ENCODE measurements around the gene PGM1. TPM values are rescaled to one million over a fixed set of nuclear protein-coding genes. Genes with fewer than 3 reads are reported as not detected.

PGM1 gene
- total and polyA plus RNA-seq, 2 of the 13 experiments (the other 11 are each of a cell fraction or from before 2014, with no cell fraction given): 51.6 to 105 TPM

DNA sequence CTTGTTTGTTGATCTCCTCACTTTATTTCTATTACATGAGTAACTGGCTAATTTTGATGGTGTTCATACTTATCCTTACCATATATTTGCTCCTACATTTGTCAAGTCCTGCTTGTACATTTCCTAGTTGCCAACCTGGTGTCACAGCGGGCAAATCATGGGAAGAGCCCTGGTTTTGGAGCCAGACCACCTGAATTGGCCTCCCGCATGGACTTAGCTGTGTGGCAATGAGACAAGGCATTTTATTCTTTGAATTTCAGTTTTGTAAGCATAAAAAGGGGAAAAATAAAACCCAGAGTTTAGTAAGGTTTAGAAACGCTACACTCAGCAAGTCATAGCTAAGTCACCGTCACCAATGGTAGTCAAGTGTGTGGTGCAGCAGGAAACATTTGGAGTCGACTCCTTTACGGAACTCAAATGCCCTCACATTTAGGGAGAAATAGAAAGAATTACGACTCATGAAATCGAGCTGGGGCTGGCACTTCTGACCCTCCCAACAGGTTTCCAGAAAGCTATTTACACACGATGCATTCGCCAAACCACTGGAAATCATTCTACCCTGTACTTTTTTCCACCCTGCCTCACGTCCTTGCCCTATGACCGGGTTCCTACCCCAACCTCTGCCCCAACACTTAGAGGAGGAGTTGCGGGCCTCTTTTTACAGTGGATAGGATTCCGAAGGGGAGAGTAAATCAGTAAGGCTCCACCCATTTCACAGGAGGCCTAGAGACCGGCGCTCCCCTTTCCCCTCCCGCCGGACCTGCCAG is 492 bp upstream of the PGM1 start (continued):
- TF ChIP-seq ZNF691 (CRISPR knock-in tag; IDR thresholded peaks at IDR 0.05; ENCODE audit: borderline replicate concordance, low read depth) (no peak), ZNF629 (CRISPR knock-in tag; conservative IDR thresholded peaks at IDR 0.05) (peak; percentile 43; the same call in 1 of the 2 replicates), RARA (CRISPR knock-in tag; IDR thresholded peaks at IDR 0.05) (0 out of 2 replicates have a peak, but pooled peaks have one; percentile 5), ZNF710 (CRISPR knock-in tag; IDR thresholded peaks at IDR 0.05; ENCODE audit: borderline replicate concordance) (no peak), LCORL (IDR thresholded peaks at IDR 0.05) (no peak), LCORL (CRISPR knock-in tag; IDR thresholded peaks at IDR 0.05) (peak; percentile 69), AHR (CRISPR knock-in tag; IDR thresholded peaks at IDR 0.05) (no peak), POGZ (CRISPR knock-in tag; IDR thresholded peaks at IDR 0.05) (peak; percentile 63), ZSCAN30 (CRISPR knock-in tag; IDR thresholded peaks at IDR 0.05) (0 out of 2 replicates have a peak, but pooled peaks have one; percentile 61), DRAP1 (CRISPR knock-in tag; IDR thresholded peaks at IDR 0.05) (no peak), ZNF558 (CRISPR knock-in tag; IDR thresholded peaks at IDR 0.05; ENCODE audit: borderline replicate concordance) (no peak), SP5 (CRISPR knock-in tag; IDR thresholded peaks at IDR 0.05; ENCODE audit: borderline replicate concordance, low read depth) (peak; percentile 59; the same call in 1 of the 2 replicates), AKAP8 (CRISPR knock-in tag; IDR thresholded peaks at IDR 0.05) (0 out of 2 replicates have a peak, but pooled peaks have one; percentile 10), ATF2 (CRISPR knock-in tag; IDR thresholded peaks at IDR 0.05) (no peak), U2AF2 (IDR thresholded peaks at IDR 0.05; ENCODE audit: low read depth, low read length) (no peak), HNF4A (CRISPR knock-in tag; IDR thresholded peaks at IDR 0.05) (peak; percentile 61), KLF15 (CRISPR knock-in tag; IDR thresholded peaks at IDR 0.05; ENCODE audit: borderline replicate concordance) (no peak), SMAD9 (CRISPR knock-in tag; IDR thresholded peaks at IDR 0.05) (no peak)
- TF ChIP-seq, protein P1, sequence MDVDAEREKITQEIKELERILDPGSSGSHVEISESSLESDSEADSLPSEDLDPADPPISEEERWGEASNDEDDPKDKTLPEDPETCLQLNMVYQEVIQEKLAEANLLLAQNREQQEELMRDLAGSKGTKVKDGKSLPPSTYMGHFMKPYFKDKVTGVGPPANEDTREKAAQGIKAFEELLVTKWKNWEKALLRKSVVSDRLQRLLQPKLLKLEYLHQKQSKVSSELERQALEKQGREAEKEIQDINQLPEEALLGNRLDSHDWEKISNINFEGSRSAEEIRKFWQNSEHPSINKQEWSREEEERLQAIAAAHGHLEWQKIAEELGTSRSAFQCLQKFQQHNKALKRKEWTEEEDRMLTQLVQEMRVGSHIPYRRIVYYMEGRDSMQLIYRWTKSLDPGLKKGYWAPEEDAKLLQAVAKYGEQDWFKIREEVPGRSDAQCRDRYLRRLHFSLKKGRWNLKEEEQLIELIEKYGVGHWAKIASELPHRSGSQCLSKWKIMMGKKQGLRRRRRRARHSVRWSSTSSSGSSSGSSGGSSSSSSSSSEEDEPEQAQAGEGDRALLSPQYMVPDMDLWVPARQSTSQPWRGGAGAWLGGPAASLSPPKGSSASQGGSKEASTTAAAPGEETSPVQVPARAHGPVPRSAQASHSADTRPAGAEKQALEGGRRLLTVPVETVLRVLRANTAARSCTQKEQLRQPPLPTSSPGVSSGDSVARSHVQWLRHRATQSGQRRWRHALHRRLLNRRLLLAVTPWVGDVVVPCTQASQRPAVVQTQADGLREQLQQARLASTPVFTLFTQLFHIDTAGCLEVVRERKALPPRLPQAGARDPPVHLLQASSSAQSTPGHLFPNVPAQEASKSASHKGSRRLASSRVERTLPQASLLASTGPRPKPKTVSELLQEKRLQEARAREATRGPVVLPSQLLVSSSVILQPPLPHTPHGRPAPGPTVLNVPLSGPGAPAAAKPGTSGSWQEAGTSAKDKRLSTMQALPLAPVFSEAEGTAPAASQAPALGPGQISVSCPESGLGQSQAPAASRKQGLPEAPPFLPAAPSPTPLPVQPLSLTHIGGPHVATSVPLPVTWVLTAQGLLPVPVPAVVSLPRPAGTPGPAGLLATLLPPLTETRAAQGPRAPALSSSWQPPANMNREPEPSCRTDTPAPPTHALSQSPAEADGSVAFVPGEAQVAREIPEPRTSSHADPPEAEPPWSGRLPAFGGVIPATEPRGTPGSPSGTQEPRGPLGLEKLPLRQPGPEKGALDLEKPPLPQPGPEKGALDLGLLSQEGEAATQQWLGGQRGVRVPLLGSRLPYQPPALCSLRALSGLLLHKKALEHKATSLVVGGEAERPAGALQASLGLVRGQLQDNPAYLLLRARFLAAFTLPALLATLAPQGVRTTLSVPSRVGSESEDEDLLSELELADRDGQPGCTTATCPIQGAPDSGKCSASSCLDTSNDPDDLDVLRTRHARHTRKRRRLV (CRISPR knock-in tag; IDR thresholded peaks at IDR 0.05): peak; percentile 41; the same call in 1 of the 2 replicates

Measured in HepG2 (cell line).